ENCODE measurements around the gene TRERF1. TPM values are rescaled to one million over a fixed set of nuclear protein-coding genes. Genes with fewer than 3 reads are reported as not detected.

The TRERF1 gene
- total RNA-seq, 4 donors from 2014 or later: 2.5 to 8.0 (median 3.4) TPM

DNA sequence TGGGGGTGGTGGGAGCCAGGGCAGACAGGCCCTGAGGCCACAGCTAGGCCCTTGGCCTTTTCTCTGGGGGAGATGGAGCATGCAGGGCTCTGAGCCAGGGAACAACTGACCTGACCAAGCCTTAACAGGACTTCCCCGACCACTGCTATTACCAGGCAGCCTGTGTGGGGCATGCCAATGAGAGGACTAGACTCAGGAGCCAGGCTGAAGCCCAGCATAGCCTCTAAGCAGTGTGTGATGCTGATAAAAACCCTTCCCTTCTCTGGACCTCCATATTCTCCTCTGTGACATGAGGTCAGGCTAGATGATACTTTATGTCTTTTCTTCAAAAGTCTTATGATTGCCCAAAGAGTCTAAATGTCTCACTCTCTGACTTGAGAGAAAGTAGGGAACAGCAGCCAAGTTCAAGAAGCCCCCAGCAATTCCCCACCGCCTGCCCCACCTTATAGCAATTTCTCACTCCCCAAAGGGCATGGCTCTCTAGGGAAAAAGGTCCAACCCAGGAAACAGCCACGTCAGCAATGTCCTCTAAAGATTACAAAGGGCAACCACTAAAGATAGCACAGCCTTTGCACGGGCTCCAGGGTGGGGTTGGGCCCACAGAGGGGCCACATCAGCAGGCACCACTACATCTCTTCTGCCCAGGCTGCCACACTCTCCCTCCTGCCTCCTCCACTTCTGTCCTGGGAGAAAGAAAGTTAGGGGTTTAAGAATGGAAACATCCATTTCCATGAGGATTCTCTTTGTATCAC lies 71.3 kb downstream of the TRERF1 start:
- no peak for DNase-seq
- Histone ChIP-seq H3K4me3 (no peak overlapping the region), H3K9me3 (no peaks in the 10 kb centered on the region), H3K36me3 (no peaks in the 10 kb centered on the region), H3K27me3 (no peaks in the 10 kb centered on the region), H3K4me1 (no peaks in the 10 kb centered on the region), H3K27ac (no peak overlapping the region)
- TF ChIP-seq, protein P1, sequence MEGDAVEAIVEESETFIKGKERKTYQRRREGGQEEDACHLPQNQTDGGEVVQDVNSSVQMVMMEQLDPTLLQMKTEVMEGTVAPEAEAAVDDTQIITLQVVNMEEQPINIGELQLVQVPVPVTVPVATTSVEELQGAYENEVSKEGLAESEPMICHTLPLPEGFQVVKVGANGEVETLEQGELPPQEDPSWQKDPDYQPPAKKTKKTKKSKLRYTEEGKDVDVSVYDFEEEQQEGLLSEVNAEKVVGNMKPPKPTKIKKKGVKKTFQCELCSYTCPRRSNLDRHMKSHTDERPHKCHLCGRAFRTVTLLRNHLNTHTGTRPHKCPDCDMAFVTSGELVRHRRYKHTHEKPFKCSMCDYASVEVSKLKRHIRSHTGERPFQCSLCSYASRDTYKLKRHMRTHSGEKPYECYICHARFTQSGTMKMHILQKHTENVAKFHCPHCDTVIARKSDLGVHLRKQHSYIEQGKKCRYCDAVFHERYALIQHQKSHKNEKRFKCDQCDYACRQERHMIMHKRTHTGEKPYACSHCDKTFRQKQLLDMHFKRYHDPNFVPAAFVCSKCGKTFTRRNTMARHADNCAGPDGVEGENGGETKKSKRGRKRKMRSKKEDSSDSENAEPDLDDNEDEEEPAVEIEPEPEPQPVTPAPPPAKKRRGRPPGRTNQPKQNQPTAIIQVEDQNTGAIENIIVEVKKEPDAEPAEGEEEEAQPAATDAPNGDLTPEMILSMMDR (IDR thresholded peaks at IDR 0.05): no peak
- TF ChIP-seq EP300 (IDR thresholded peaks at IDR 0.05; ENCODE audit: low read depth): no peak
- no peak for TF ChIP-seq POLR2A (IDR thresholded peaks at IDR 0.05)
- no peak for TF ChIP-seq POLR2AphosphoS5 (IDR thresholded peaks at IDR 0.05)
- in situ Hi-C loops (cut with MboI; ENCODE audit: low pct_ligation_motif_present in 1 of 4, low pct_unique_long_range_greater_than_20kb in 1 of 4, low sequenced_read_pairs in 3 of 4) (no loop called here), intact Hi-C loops (cut with DNase I; ENCODE audit: low total_unique reads) (no loop called here)
- 60 to 61% methylated on average over 2 to 4 of the region's 4 CpGs for WGBS, 2 donors (ENCODE audit: low coverage in 1 of 2)

DNA sequence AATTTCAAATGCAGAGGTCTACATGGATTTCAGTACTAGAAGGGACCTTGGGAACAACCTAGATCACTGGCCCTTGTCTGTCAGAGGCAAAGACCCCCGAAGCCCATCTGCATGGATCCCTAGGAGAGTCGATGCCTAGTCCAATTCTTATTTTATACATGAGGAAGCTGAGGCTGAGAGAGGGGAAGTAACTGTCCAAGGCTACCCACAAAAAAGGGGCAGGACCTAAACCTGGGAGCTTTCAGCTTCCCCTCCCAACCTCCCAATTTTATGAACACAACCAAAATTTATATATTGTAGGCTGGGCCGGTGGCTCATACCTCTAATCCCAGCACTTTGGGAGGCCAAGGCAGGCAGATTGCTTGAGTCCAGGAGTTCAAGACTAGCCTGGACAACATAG lies 73.2 kb downstream of the TRERF1 start:
- Histone ChIP-seq H3K27me3 (no peaks in the 10 kb centered on the region), H3K9me3 (no peaks in the 10 kb centered on the region), H3K4me1 (no peaks in the 10 kb centered on the region), H3K27ac (no peak overlapping the region), H3K4me3 (no peak overlapping the region), H3K36me3 (no peaks in the 10 kb centered on the region)
- intact Hi-C loops (cut with DNase I; ENCODE audit: low total_unique reads) (no loop called here), in situ Hi-C loops (cut with MboI; ENCODE audit: low pct_ligation_motif_present in 1 of 4, low pct_unique_long_range_greater_than_20kb in 1 of 4, low sequenced_read_pairs in 3 of 4) (no loop called here)
- 71 to 83% methylated on average over 1 to 3 of the region's 3 CpGs for WGBS, 2 donors (ENCODE audit: low coverage in 1 of 2)
- TF ChIP-seq POLR2AphosphoS5 (IDR thresholded peaks at IDR 0.05): no peak
- TF ChIP-seq POLR2A (IDR thresholded peaks at IDR 0.05): no peak
- TF ChIP-seq EP300 (IDR thresholded peaks at IDR 0.05; ENCODE audit: low read depth): no peak
- TF ChIP-seq, protein P1 (IDR thresholded peaks at IDR 0.05): no peak
- DNase-seq: no peak

DNA sequence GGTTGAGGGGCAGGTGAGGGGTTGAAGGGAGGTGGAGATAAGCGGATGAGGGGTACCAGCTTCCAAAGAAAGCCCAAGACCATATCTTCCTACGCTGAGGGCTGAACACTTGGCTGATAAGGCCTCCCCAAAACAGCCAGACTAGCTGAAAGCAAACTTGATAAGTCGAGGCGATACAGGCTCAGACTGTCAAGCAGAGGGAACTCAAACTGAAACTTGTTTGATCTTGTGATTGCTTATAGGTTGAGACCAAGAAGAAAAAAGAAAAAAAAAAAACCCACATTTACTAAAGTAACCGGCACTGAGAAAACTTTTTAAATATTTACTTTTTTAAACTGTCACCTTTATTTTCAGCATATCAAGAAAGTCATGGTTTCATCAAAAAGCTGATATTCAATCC lies 73.6 kb downstream of the TRERF1 start:
- TF ChIP-seq, protein P1 (IDR thresholded peaks at IDR 0.05): no peak
- TF ChIP-seq POLR2A (IDR thresholded peaks at IDR 0.05): no peak
- no peak for TF ChIP-seq EP300 (IDR thresholded peaks at IDR 0.05; ENCODE audit: low read depth)
- no peak for TF ChIP-seq POLR2AphosphoS5 (IDR thresholded peaks at IDR 0.05)
- in situ Hi-C loops (cut with MboI; ENCODE audit: low pct_ligation_motif_present in 1 of 4, low pct_unique_long_range_greater_than_20kb in 1 of 4, low sequenced_read_pairs in 3 of 4) (no loop called here), intact Hi-C loops (cut with DNase I; ENCODE audit: low total_unique reads) (no loop called here)
- H3K27me3 ChIP-seq: no peaks in the 10 kb centered on the region
- no peak for DNase-seq
- H3K27ac ChIP-seq: no peak overlapping the region
- H3K9me3 ChIP-seq: no peaks in the 10 kb centered on the region
- H3K36me3 ChIP-seq: no peaks in the 10 kb centered on the region
- WGBS, 2 donors (ENCODE audit: low coverage in 1 of 2): 79 to 85% methylated on average over 5 of the region's 5 CpGs
- H3K4me3 ChIP-seq: no peak overlapping the region
- H3K4me1 ChIP-seq: no peaks in the 10 kb centered on the region

DNA sequence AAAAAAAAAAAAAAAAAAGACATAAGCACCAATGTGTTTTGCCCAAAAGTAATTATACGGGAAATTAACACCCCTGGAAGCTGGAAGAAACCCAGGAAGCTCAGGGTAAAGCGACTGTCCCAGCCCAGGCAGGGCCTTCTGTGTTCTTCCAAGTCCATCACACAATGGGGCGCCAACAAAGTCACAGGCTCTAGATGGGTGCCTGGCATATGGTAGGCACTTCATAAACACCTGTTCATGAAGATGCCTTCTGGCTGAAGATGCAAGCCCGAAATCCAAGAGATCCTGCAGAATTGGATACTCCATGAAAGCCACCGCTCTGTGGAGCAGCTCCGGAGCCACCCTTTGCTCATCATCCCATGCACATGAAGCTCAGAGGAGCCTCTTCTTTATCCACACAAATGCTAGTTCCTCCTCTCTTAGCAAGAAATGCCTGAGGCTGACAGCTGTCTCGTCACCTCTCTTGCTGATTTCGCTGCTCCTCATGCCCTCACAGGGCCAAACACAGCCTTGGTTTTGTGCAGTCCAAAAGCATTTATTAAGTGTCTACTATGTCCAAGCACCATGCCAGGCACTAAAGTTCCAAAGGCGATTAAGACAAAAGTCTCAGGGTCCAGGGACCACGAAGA lies 76.6 kb downstream of the TRERF1 start:
- TF ChIP-seq, protein P1 (IDR thresholded peaks at IDR 0.05): no peak
- TF ChIP-seq POLR2AphosphoS5 (IDR thresholded peaks at IDR 0.05): no peak
- no peak for TF ChIP-seq EP300 (IDR thresholded peaks at IDR 0.05; ENCODE audit: low read depth)
- no peak for TF ChIP-seq POLR2A (IDR thresholded peaks at IDR 0.05)
- H3K27ac ChIP-seq: no peak overlapping the region
- no peaks in the 10 kb centered on the region for H3K36me3 ChIP-seq
- peaks cover 0 to 2% (median 0%) of the 10 kb centered on the region in 4 donors for H3K4me1 ChIP-seq
- no peaks in the 10 kb centered on the region for H3K9me3 ChIP-seq
- WGBS, 2 donors (ENCODE audit: low coverage in 1 of 2): 93 to 96% methylated on average over 3 to 10 of the region's 10 CpGs
- DNase-seq: no peak
- in situ Hi-C loops (cut with MboI; ENCODE audit: low pct_ligation_motif_present in 1 of 4, low pct_unique_long_range_greater_than_20kb in 1 of 4, low sequenced_read_pairs in 3 of 4): no loop called here
- no peak overlapping the region for H3K4me3 ChIP-seq
- H3K27me3 ChIP-seq: no peaks in the 10 kb centered on the region
- intact Hi-C loops (cut with DNase I; ENCODE audit: low total_unique reads): no loop called here

Measured in transverse colon (tissue), 4 donors.